Loucy (cell line): ENCODE results near the gene FAM111B.
"Not testable (repeated sequence)": the region's sequence is repeated elsewhere in the genome, so short reads cannot be mapped to it uniquely, and the experiment has no call there.

Experiments used
- CTCF ChIP-seq: fragments of 200-600 bp; sonication (generic); conservative IDR thresholded peaks from 2 replicates; pipeline ENCODE4 v1.5.1; 2014; ENCODE audit warnings: mild to moderate bottlenecking, antibody characterized with exemption, low read length
- EZH2phosphoT487 ChIP-seq: fragments of 200-600 bp; IDR thresholded peaks from 2 replicates; pipeline ENCODE4 v1.6.1; 2018; ENCODE audit warnings: antibody characterized with exemption, mild to moderate bottlenecking, moderate library complexity, borderline replicate concordance

- TF ChIP-seq CTCF, EZH2phosphoT487: not testable (repeated sequence)
These were observed 46.9 kb upstream of the FAM111B start for GRCh38 chr11:59060096-59060495.
